Naive thymus-derived CD8-positive, alpha-beta T cell (primary cell): ENCODE measurements around the gene TMEM95. TPM values are rescaled to one million over a fixed set of nuclear protein-coding genes. Genes with fewer than 3 reads are reported as not detected.
"Not testable (repeated sequence)": the region's sequence is repeated elsewhere in the genome, so short reads cannot be mapped to it uniquely, and the experiment has no call there.

ENCODE experiments used
- ATAC-seq, 2 donors: fragments of 150-1000 bp; cut with Tn5 transposase in 1 of 2; sonication (Bioruptor Pico), chemical (Tn5 transposase) in 1 of 2; 1 replicate in 1 of 2; 2 replicates in 1 of 2; pipeline ENCODE4 v1.10.0; 2021; ENCODE audit warnings: mild to moderate bottlenecking in 2 of 2, moderate library complexity in 2 of 2
- POLR2A ChIA-PET: fragments of 350-600 bp; sonication (Branson Sonifier 250); formaldehyde crosslinking; loops from one replicate; lab custom pipeline; 2021; ENCODE audit warnings: antibody characterized with exemption; lab: Charles Lee
- DNase-seq, 10 donors: peaks; one replicate each; pipeline versions ENCODE4 v3.0.0 to v3.0.0-alpha.2; 2020 to 2022
- H3K27ac Mint-ChIP-seq, 10 donors: one replicate each; pipeline ENCODE4 v1.8.0; 2020 to 2022; ENCODE audit warnings: mild to moderate bottlenecking in 10 of 10, mixed read lengths in 10 of 10, moderate library complexity in 4 of 10, inconsistent platforms in 1 of 10
- H3K27me3 Mint-ChIP-seq, 5 donors: one replicate each; pipeline ENCODE4 v1.8.0; 2021 to 2022; ENCODE audit warnings: mixed read lengths in 5 of 5
- H3K36me3 Mint-ChIP-seq, 3 donors: one replicate each; pipeline ENCODE4 v1.8.0; 2020 to 2022; ENCODE audit warnings: mixed read lengths in 3 of 3, mild to moderate bottlenecking in 2 of 3, inconsistent platforms in 1 of 3
- H3K4me1 Mint-ChIP-seq, 4 donors: one replicate each; pipeline ENCODE4 v1.8.0; 2021 to 2022; ENCODE audit warnings: mixed read lengths in 4 of 4
- H3K4me3 Mint-ChIP-seq, 10 donors: one replicate each; pipeline ENCODE4 v1.8.0; 2020 to 2022; ENCODE audit warnings: mild to moderate bottlenecking in 10 of 10, mixed read lengths in 10 of 10, moderate library complexity in 6 of 10, inconsistent platforms in 1 of 10
- H3K9me3 Mint-ChIP-seq, 9 donors: one replicate each; pipeline ENCODE4 v1.8.0; 2020 to 2022; ENCODE audit warnings: mixed read lengths in 9 of 9, mild to moderate bottlenecking in 3 of 9, inconsistent platforms in 1 of 9, moderate library complexity in 1 of 9
- polyA plus RNA-seq, 3 donors: library from polyadenylated mRNA; unstranded; fragments of 300-500 nt; fragmentation: Illumina TruSeq; gene quantifications; one replicate each; pipeline ENCODE4 v1.2.3, GENCODE V29; 2021
- total RNA-seq, 8 experiments: library from RNA in 2 of 8; stranded (reverse) in 2 of 8; gene quantifications; one replicate each; pipeline ENCODE4 v1.2.3 and lab custom pipeline; 2021 to 2026

The TMEM95 gene
- total and polyA plus RNA-seq, 5 experiments from 2014 or later = not detected

DNA sequence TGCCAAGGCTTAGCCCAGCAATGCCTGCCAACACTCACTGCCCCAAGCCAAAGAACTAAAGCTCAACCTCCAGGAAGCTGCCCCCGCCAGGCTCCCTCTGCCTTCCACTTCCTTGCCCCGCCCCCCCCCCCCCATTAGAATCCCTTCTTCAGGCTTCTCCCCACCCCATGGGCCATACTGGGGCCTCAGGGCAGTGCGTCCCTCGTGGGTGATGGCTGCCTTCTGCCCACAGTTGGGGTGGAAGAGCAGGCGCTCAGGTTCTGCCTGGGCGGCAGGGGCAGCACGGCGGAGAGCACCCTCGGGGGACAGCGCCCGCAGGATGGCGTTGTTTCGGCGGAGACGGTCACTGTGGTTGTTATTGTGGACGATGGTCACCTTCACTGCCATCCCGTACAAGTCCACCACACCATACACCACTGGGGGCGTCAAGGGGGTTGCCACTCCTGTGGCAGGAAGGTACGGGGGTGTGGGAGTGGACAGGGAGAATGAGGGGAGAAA lies 29.9 kb upstream of the TMEM95 start:
- H3K4me1 Mint-ChIP-seq = peaks cover 22 to 37% (median 27%) of the 10 kb centered on the region in 4 donors
- peak overlapping the region in 2 of 10 donors; percentile 37 to 74 for H3K27ac Mint-ChIP-seq
- POLR2A ChIA-PET = interaction anchor here (0.9 to 10.5 kb wide), 4 partner anchors 11 to 26 kb away, joined by 3 to 168 read pairs (median 33); partner anchors contain the start of genes ACAP1, EIF5A and GPS2
- no peak for DNase-seq
- peaks cover 0 to 2% (median 0%) of the 10 kb centered on the region in 5 donors for H3K27me3 Mint-ChIP-seq
- peak overlapping the region in 1 of 10 donors; percentile 38 for H3K4me3 Mint-ChIP-seq
- no peaks in the 10 kb centered on the region for H3K9me3 Mint-ChIP-seq
- no peak for ATAC-seq
- peaks cover 0 to 44% (median 0%) of the 10 kb centered on the region in 3 donors for H3K36me3 Mint-ChIP-seq

DNA sequence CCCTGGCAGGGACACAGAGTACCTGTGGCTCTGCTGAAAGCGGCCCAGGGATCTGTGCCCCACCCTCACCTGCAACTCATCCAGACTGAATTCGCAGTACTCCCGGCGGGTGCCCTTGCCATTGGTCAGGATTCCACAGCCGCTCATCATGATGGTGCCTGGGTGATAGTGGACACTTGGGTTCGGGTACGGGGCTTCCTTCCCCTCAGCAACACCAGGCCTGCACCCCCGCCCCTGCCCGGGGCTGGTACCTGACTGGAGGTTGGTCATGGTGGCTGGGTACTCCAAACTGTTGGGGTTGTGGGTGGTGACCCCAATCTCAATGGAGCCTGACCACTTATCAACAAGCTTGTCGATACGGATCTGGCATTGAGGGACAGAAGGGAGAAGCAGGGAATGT lies 28.8 kb upstream of the TMEM95 start:
- Mint-ChIP-seq H3K4me3 (no peak overlapping the region), H3K36me3 (peaks cover 0 to 35% (median 0%) of the 10 kb centered on the region in 3 donors), H3K4me1 (peaks cover 26 to 42% (median 33%) of the 10 kb centered on the region in 4 donors), H3K27ac (peak overlapping the region in 4 of 10 donors; percentile 49 to 63 (median 54)), H3K9me3 (no peaks in the 10 kb centered on the region), H3K27me3 (peaks cover 0 to 2% (median 0%) of the 10 kb centered on the region in 5 donors)
- POLR2A ChIA-PET = interaction anchor here (1.5 to 10.5 kb wide), 3 partner anchors 10 to 18 kb away, joined by 3 to 168 read pairs (median 50); partner anchors contain the start of genes ACAP1, EIF5A and GPS2
- ATAC-seq (no peak), DNase-seq (no peak)

DNA sequence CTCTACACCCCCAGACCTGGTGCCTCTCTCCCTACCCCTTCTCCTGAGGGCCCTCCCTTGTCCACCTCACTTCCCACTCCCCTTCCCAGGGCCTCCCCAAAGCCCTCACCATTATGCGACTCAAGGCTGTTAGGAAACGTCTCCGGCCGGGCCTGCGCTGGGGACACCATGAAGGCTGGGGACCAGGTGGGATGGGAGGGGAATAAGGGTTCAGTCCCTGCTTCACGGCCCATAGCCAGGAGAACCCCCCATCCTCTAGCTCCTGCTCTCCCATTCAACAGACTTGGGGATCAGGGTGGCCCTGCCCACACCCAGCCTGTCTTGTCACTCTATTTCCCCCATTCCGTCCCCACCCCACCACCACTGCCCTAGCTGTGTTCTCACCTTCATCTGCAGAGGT lies 27.9 kb upstream of the TMEM95 start:
- Mint-ChIP-seq H3K9me3 (no peaks in the 10 kb centered on the region), H3K27ac (peak overlapping the region in 1 of 10 donors; percentile 47), H3K36me3 (peaks cover 0 to 27% (median 0%) of the 10 kb centered on the region in 3 donors), H3K4me1 (peaks cover 22 to 43% (median 33%) of the 10 kb centered on the region in 4 donors), H3K4me3 (peak overlapping the region in 1 of 10 donors; percentile 10), H3K27me3 (peaks cover 0 to 2% (median 0%) of the 10 kb centered on the region in 5 donors)
- no peak for DNase-seq
- POLR2A ChIA-PET = interaction anchor here (1.5 to 10.5 kb wide), 3 partner anchors 9 to 17 kb away, joined by 3 to 168 read pairs (median 50); partner anchors contain the start of genes ACAP1, EIF5A and GPS2
- no peak for ATAC-seq

DNA sequence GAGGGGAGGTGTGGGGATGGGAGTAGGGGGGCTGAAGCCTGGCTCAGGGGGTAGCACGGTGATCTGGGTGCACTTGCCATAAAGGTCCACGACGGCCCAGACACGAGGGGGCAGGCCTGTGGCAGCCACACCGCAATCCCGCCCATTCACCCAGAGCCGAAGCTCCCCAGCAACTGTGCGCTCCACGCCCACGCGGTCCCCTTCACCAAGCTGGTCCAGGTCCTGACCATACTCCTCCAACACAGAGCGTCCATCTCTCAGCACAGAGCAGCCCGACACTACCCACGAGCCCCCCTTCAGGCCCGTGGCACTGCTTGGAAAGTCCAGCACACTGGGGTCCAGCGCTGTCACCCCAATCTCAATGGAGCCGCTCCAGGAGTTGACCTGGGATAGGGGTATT lies 27.5 kb upstream of the TMEM95 start:
- POLR2A ChIA-PET = interaction anchor here (1.5 to 10.5 kb wide), 4 partner anchors 9 to 22 kb away, joined by 3 to 168 read pairs (median 48); partner anchors contain the start of genes ACAP1, EIF5A and GPS2
- Mint-ChIP-seq H3K36me3 (peaks cover 0 to 22% (median 0%) of the 10 kb centered on the region in 3 donors), H3K9me3 (no peaks in the 10 kb centered on the region), H3K27ac (peak overlapping the region in 2 of 10 donors; percentile 33 to 94), H3K4me1 (peaks cover 26 to 47% (median 37%) of the 10 kb centered on the region in 4 donors), H3K27me3 (peaks cover 0 to 2% (median 0%) of the 10 kb centered on the region in 5 donors), H3K4me3 (peak overlapping the region in 4 of 10 donors; percentile 10 to 90 (median 52))
- ATAC-seq = no peak
- DNase-seq = peak in 1 of 10 donors; percentile 61

DNA sequence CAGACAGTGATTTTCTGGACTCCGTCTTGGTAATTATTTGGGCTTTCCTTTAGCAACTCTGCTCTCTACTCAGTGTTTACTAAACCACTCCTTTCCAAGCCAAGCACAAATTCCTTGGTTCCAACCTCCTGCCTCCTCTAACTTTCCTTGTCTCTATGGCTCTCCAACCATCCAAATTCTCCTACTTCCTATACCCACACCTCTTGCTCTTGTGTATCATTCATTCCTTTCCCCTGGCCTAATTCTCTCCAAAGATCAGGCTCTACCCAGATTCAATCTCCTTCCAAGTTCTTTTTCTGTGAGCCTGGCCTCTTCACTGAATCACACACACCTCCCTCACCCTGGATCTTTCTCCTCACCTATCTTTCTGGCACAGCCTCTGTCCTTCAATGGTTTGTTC lies 26.9 kb upstream of the TMEM95 start:
- DNase-seq (no peak), ATAC-seq (no peak)
- peak overlapping the region; percentile 84 to 95 (median 94) for H3K27ac Mint-ChIP-seq
- H3K27me3 Mint-ChIP-seq = peaks cover 0 to 2% (median 0%) of the 10 kb centered on the region in 5 donors
- peaks cover 0 to 20% (median 0%) of the 10 kb centered on the region in 3 donors for H3K36me3 Mint-ChIP-seq
- H3K4me3 Mint-ChIP-seq = peak overlapping the region; percentile 75 to 98 (median 89)
- no peaks in the 10 kb centered on the region for H3K9me3 Mint-ChIP-seq
- POLR2A ChIA-PET = interaction anchor here (2.4 to 10.5 kb wide), 3 partner anchors 16 to 56 kb away, joined by 15 to 168 read pairs (median 45); partner anchors contain the start of genes EIF5A and GPS2
- peaks cover 29 to 52% (median 42%) of the 10 kb centered on the region in 4 donors for H3K4me1 Mint-ChIP-seq

DNA sequence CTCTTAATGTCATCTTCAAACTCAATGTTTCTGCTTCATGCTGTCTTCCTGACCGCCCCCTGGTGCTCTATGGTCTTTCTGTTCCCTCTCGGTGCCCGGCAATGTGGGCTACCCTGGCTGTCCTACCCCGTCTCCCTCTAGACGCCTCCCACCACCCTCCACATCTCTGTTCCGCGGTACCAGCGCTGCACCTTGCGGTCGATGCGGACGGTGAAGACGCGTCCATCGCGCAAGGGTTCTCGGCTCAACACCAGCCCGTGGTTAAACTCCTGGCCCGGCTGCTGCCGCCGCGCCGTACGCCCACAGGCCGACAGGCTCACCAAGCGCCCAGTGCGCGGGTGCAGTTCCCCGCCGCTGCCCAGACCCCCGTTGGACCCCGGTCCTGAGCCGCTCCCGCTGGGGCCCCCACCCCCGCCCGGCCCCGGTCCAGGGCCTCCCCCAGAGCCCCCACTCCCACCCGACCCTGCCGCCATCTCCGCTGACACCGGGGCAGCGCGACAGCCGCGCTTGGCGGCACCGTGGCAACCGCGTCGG lies 26.0 kb upstream of the TMEM95 start, which contains the start of gene NEURL4:
NEURL4 (minus strand) TSS at position 496 of the 534 bp plus-strand sequence; CDS start at position 473, 23 bp downstream.
- Mint-ChIP-seq H3K27ac (peak within 1 kb of the TSS; percentile 94 to 98 (median 98)), H3K27me3 (peaks cover 0 to 2% (median 0%) of the 10 kb centered on the region in 5 donors), H3K9me3 (no peaks in the 10 kb centered on the region), H3K4me1 (peaks cover 33 to 55% (median 47%) of the 10 kb centered on the region in 4 donors), H3K4me3 (peak within 1 kb of the TSS; percentile 90 to 98 (median 96)), H3K36me3 (peaks cover 0 to 17% (median 0%) of the 10 kb centered on the region in 3 donors)
- ATAC-seq = peak; percentile 26 to 54
- POLR2A ChIA-PET = interaction anchor here (0.6 to 10.5 kb wide), 16 partner anchors 8 to 359 kb away, joined by 3 to 168 read pairs (median 7); partner anchors contain the start of genes EIF5A, GABARAP, GPS2 and MPDU1
- peak in 1 of 10 donors; percentile 68 for DNase-seq

DNA sequence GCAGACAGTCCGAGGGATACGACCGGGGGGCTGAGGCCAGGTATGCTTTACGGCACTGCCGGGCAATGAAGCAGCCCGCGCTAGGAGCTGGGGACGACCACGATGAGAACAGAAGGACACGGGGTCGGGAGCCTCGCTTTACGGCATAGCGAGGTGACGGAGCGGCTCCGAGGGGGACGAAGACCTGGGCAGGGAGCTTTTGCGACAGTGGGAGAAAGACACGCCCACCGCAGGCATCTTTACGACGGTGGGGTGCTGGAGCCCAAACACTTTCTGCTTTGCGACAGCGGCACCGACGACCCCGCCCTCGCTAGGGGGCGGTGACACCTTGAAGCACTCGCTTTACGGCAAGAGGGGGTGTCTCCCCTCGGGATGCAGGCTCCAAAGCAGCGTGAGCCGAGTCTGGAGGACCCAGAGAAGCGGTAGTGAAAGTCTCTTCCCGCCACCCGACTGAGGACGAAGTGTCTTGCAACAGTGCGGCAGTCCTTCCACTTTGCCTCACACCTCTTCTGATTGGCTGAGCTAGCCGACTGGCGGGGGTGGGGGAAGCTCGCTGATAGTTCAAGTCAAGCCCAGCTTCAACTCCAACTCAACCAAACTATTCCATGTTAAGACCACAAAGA lies 25.5 kb upstream of the TMEM95 start:
- peak; percentile 58 to 64 for ATAC-seq
- peak; percentile 89 to 99 (median 95) for DNase-seq
- H3K36me3 Mint-ChIP-seq = peaks cover 0 to 14% (median 0%) of the 10 kb centered on the region in 3 donors
- peak overlapping the region; percentile 94 to 98 (median 98) for H3K27ac Mint-ChIP-seq
- H3K27me3 Mint-ChIP-seq = peaks cover 0 to 2% (median 0%) of the 10 kb centered on the region in 5 donors
- H3K9me3 Mint-ChIP-seq = no peaks in the 10 kb centered on the region
- H3K4me1 Mint-ChIP-seq = peaks cover 30 to 53% (median 43%) of the 10 kb centered on the region in 4 donors
- POLR2A ChIA-PET = interaction anchor here (0.5 to 10.5 kb wide), 29 partner anchors 8 to 358 kb away, joined by 3 to 168 read pairs (median 4); partner anchors contain the start of genes DVL2, EIF5A, GABARAP and GPS2
- peak overlapping the region; percentile 90 to 98 (median 96) for H3K4me3 Mint-ChIP-seq

DNA sequence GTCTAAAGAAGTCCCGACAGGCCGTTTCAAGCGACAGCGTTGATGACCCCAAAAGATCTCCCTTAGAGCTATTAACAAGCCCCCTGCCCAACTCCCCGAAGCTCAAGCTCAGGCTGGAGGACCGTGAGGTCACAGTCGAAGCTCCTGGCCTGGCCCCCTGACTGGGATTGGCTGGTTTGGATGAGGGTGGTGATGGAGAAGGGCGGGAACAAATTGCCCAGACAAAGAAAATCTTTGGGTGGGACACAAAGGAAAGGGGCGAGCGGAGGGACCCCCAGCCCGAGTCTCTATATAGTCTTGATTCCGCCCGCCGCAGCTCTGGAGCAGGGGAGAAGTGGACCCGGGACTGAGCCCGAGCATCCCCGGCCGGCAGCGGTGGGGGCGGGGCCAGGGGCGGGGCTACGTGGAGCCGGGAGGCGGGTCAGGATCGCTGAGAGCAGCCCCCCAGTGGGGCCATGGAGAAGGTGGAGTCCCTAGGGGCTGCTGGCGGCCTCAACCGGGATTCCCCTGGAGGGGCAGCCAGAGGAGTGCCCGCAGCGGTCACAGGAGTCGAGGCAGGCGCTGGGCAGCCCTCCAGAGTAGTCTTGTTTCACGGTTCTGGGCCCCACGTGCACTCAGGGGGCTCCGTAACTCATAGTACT lies 24.8 kb upstream of the TMEM95 start:
- peak; percentile 73 to 74 for ATAC-seq
- peaks cover 0 to 2% (median 0%) of the 10 kb centered on the region in 5 donors for H3K27me3 Mint-ChIP-seq

DNA sequence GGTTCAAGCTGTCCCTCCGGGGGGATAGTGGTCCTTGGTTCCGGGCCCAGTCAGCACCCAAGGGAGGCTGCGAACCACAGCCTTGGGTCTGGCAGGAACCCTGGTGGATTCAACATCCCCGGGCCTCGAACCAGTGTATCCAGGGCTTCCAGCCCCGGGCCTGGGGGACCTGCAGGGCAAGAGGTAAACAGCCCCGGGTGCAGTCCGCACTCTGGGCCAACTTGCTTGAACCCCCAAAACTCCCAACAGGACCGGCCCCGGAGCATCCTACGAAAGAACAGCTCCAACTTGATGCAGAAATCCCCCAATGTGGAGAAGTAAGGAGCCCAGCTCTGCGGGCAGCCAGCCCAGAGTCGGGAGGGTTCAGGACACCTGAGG lies 24.3 kb upstream of the TMEM95 start:
- ATAC-seq = no peak
- POLR2A ChIA-PET = interaction anchor here (0.6 to 10.5 kb wide), 13 partner anchors 9 to 216 kb away, joined by 3 to 168 read pairs (median 7); partner anchors contain the start of genes EIF5A, GPS2, POLR2A and ZBTB4
- Mint-ChIP-seq H3K9me3 (no peaks in the 10 kb centered on the region), H3K36me3 (peaks cover 0 to 9% (median 0%) of the 10 kb centered on the region in 3 donors), H3K27me3 (peaks cover 0 to 2% (median 0%) of the 10 kb centered on the region in 5 donors), H3K27ac (peak overlapping the region in 9 of 10 donors; percentile 48 to 98 (median 95)), H3K4me3 (peak overlapping the region; percentile 18 to 98 (median 94)), H3K4me1 (peaks cover 35 to 65% (median 53%) of the 10 kb centered on the region in 4 donors)
- no peak for DNase-seq

More for the DNA sequence above, 24.8 kb upstream of the TMEM95 start:
- DNase-seq = peak in 9 of 10 donors; percentile 62 to 89 (median 75)
- Mint-ChIP-seq H3K4me1 (peaks cover 30 to 60% (median 48%) of the 10 kb centered on the region in 4 donors), H3K4me3 (peak overlapping the region; percentile 90 to 98 (median 96)), H3K36me3 (peaks cover 0 to 13% (median 0%) of the 10 kb centered on the region in 3 donors), H3K27ac (peak overlapping the region; percentile 94 to 98 (median 98)), H3K9me3 (no peaks in the 10 kb centered on the region)
- POLR2A ChIA-PET = interaction anchor here (0.5 to 10.5 kb wide), 30 partner anchors 7 to 357 kb away, joined by 3 to 168 read pairs (median 4); partner anchors contain the start of genes DVL2, EIF5A, GABARAP and GPS2

DNA sequence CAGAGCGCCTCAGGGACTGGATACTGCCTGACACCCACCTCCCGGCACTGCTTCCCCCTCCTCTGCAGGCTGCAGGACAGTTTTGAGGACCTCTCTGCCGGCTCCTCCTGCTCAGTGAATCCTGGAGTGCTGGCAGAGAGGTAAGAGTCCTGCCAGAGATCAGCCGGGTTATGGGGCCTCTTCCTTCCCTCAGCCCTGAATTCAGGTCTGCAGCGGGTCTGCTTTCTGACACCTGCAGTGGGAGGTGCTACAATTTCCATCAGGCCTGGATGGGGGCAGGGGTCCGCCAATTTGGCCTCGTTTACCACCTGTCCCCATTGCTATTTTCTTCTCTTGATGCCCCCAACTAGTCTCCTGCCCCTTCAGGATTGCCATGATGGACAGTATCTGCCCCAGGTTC lies 22.8 kb upstream of the TMEM95 start:
- POLR2A ChIA-PET = interaction anchor here (10.5 kb wide), 1 partner anchor 20 kb away, joined by 168 read pairs; the partner anchor contains the start of genes EIF5A and GPS2
- Mint-ChIP-seq H3K27ac (peak overlapping the region; percentile 64 to 97 (median 92)), H3K4me1 (peaks cover 40 to 72% (median 60%) of the 10 kb centered on the region in 4 donors), H3K4me3 (peak overlapping the region in 9 of 10 donors; percentile 25 to 86 (median 76)), H3K36me3 (peaks cover 0 to 2% (median 2%) of the 10 kb centered on the region in 3 donors), H3K27me3 (peaks cover 0 to 2% (median 0%) of the 10 kb centered on the region in 5 donors), H3K9me3 (no peaks in the 10 kb centered on the region)
- ATAC-seq = no peak
- DNase-seq = no peak

DNA sequence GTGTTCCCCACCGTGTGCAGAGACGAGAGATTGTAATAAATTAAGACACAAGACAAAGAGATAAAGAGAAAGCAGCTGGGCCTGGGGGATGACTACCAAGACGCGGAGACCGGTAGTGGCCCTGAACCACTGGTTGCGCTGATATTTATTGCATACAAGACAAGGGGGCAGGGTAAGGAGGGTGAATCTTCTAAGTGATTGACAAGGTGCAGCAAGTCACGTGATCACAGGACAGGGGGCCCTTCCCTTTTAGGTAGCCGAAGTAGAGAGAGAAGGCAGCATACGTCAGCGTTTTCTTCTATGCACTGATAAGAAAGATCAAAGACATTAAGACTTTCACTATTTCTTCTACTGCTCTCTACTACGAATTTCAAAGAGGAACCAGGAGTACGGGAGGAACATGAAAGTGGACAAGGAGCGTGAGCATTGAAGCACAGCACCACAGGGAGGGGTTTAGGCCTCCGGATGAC lies 22.3 kb upstream of the TMEM95 start:
- peak overlapping the region; percentile 31 to 86 (median 76) for H3K4me3 Mint-ChIP-seq
- DNase-seq = peak in 5 of 10 donors; percentile 56 to 77 (median 60)
- not testable (repeated sequence) for H3K27me3 Mint-ChIP-seq, H3K9me3 Mint-ChIP-seq, H3K36me3 Mint-ChIP-seq, ATAC-seq
- peak overlapping the region; percentile 64 to 97 (median 92) for H3K27ac Mint-ChIP-seq
- H3K4me1 Mint-ChIP-seq = peaks cover 42 to 73% (median 62%) of the 10 kb centered on the region in 4 donors
- POLR2A ChIA-PET = interaction anchor here (10.5 kb wide), 1 partner anchor 21 kb away, joined by 168 read pairs; the partner anchor contains the start of genes EIF5A and GPS2
